SH-SY5Y (cell line): ENCODE results near the gene PLEKHG4.

Experiments used
- GATA2 ChIP-seq: IDR thresholded peaks from 2 replicates; pipeline ENCODE4 v1.6.1; 2011; ENCODE audit warnings: mild to moderate bottlenecking, low read depth, low read length
- GATA3 ChIP-seq: IDR thresholded peaks from 2 replicates; pipeline ENCODE4 v1.6.1; 2011; ENCODE audit warnings: low read depth, mild to moderate bottlenecking, low read length, moderate library complexity

The PLEKHG4 gene

GRCh38 chr16:67241008-67241900 is 38.1 kb upstream of the PLEKHG4 start:
- no peak for TF ChIP-seq GATA3
- no peak for TF ChIP-seq GATA2

GRCh38 chr16:67242138-67242730 is 37.1 kb upstream of the PLEKHG4 start:
- TF ChIP-seq GATA3 (no peak), GATA2 (no peak)

GRCh38 chr16:67243481-67243880 is 35.9 kb upstream of the PLEKHG4 start:
- no peak for TF ChIP-seq GATA2
- TF ChIP-seq GATA3, result no peak

GRCh38 chr16:67244387-67245185 is 34.7 kb upstream of the PLEKHG4 start:
- TF ChIP-seq GATA3 (no peak), GATA2 (no peak)

- no peak for TF ChIP-seq GATA2
- no peak for TF ChIP-seq GATA3
Measured at GRCh38 chr16:67245186-67245585, 34.1 kb upstream of the PLEKHG4 start.

- TF ChIP-seq GATA3 (no peak), GATA2 (no peak)
Measured at GRCh38 chr16:67245674-67246080, 33.7 kb upstream of the PLEKHG4 start.

GRCh38 chr16:67246081-67246755 is 33.1 kb upstream of the PLEKHG4 start:
- TF ChIP-seq GATA3 (no peak), GATA2 (no peak)

- TF ChIP-seq GATA3 (no peak), GATA2 (no peak)
Measured at GRCh38 chr16:67246756-67247191, 32.6 kb upstream of the PLEKHG4 start.

- TF ChIP-seq GATA3, result no peak
Measured at GRCh38 chr16:67247192-67248072, 31.9 kb upstream of the PLEKHG4 start, which contains the start of gene FHOD1. Gene FHOD1, minus strand, starts transcription at chr16:67247481. Its CDS starts 71 bp downstream, at chr16:67247410.

GRCh38 chr16:67248073-67248400 is 31.3 kb upstream of the PLEKHG4 start:
- no peak for TF ChIP-seq GATA2
- no peak for TF ChIP-seq GATA3

GRCh38 chr16:67248401-67249177 is 30.7 kb upstream of the PLEKHG4 start, which contains the start of gene SLC9A5:
Gene SLC9A5, plus strand, starts transcription at chr16:67248979. Its CDS starts 36 bp downstream, at chr16:67249015.
- TF ChIP-seq GATA3 (no peak), GATA2 (no peak)

- TF ChIP-seq GATA2 (no peak), GATA3 (no peak)
Measured at GRCh38 chr16:67249178-67250044, 29.9 kb upstream of the PLEKHG4 start.
